ENCODE data around the gene PLXDC2.

- TF ChIP-seq EZH2 (IDR thresholded peaks at IDR 0.05; ENCODE audit: borderline replicate concordance) (no peak), CTCF (IDR thresholded peaks at IDR 0.05; ENCODE audit: poor library complexity) (no peak), EZH2phosphoT487 (IDR thresholded peaks at IDR 0.05; ENCODE audit: low read depth, severe bottlenecking, unreplicated experiment) (no peak)
Observed at GRCh38 chr10:19860107-19860506, 43.9 kb downstream of the PLXDC2 start.

Data from hepatocyte (in vitro differentiated cells).